ENCODE measurements around the gene COA4.

The COA4 gene

DNA sequence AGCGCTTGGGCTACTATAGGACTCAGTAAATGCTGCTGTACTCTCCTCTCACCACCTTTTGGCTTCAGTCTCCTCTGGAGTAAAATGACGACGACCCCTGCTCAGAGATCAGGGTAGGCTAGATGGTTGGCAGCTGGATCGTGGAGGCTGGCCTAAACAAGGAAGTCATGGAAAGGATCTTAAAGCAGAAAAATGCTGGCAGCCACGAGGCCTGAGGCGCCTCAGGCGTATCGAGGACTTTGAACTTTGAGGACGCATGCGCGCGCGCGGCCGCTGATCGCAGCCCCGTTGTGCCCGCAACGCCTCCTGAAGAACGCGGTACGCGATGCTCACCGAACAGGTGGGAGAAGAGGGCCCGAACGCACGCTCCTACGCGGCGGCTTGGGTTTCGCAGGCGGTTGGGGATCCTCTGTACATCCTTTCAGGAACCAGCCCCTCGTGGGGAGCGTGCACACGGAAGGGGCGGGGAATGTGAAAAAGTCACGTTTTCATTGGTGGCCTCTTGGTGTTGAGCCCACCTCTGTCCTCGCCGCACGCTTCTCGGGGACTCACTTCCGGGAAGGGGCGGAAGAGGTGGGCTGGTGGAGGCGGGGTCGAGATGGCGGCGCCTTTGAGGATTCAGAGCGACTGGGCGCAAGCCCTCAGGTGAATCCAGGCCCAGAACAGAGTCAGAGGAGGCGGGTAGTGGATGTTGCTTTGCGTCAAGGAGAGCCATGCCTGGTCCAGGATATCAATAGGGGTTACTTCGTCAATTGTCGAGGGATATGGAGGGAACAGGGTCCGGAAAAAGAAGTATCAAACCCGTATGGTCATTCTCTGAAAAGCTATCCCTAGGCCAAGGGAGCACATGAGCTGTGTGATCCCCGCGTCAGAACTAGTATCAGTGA is at the start of gene COA4, which contains the start of gene PAAF1:
Gene COA4, minus strand, starts transcription at position 423 of the 887 bp plus-strand sequence. CDS start 3,468 bp downstream, outside the sequence.
Gene PAAF1, plus strand, starts transcription at position 576 of the 887 bp plus-strand sequence. Its CDS starts 23 bp downstream, at position 599.
- Histone ChIP-seq H3K9ac (ENCODE audit: low read length in 2 of 2) (peak within 1 kb of the TSS; percentile 97 to 99), H3K27ac (ENCODE audit: low read length) (peak within 1 kb of the TSS; percentile 82), H3K27me3 (ENCODE audit: control insufficient read depth in 1 of 2, insufficient read depth in 2 of 2, low read length in 2 of 2) (no peaks in the 10 kb centered on the region), H3K9me3 (ENCODE audit: control insufficient read depth in 2 of 2, low read length in 2 of 2) (no peaks in the 10 kb centered on the region), H3K4me3 (ENCODE audit: low read length in 2 of 2) (peak within 1 kb of the TSS; percentile 78 to 99), H3K36me3 (ENCODE audit: control insufficient read depth in 2 of 2, insufficient read depth in 2 of 2, low read length in 2 of 2) (peaks cover 12 to 14% of the 10 kb centered on the region in 2 donors), H3K4me1 (ENCODE audit: control insufficient read depth, insufficient read depth, low read length) (peaks cover 20% of the 10 kb centered on the region)

- no peaks in the 10 kb centered on the region for H3K9me3 ChIP-seq (ENCODE audit: control insufficient read depth in 2 of 2, low read length in 2 of 2)
- no peaks in the 10 kb centered on the region for H3K27me3 ChIP-seq (ENCODE audit: control insufficient read depth in 1 of 2, insufficient read depth in 2 of 2, low read length in 2 of 2)
- no peak overlapping the region for H3K4me3 ChIP-seq (ENCODE audit: low read length in 2 of 2)
- no peak overlapping the region for H3K9ac ChIP-seq (ENCODE audit: low read length in 2 of 2)
- H3K4me1 ChIP-seq (ENCODE audit: control insufficient read depth, insufficient read depth, low read length) = no peaks in the 10 kb centered on the region
- peaks cover 26 to 29% of the 10 kb centered on the region in 2 donors for H3K36me3 ChIP-seq (ENCODE audit: control insufficient read depth in 2 of 2, insufficient read depth in 2 of 2, low read length in 2 of 2)
- H3K27ac ChIP-seq (ENCODE audit: low read length) = no peak overlapping the region
Observed at GRCh38 chr11:73921180-73921579, 44.5 kb upstream of the COA4 start.

DNA sequence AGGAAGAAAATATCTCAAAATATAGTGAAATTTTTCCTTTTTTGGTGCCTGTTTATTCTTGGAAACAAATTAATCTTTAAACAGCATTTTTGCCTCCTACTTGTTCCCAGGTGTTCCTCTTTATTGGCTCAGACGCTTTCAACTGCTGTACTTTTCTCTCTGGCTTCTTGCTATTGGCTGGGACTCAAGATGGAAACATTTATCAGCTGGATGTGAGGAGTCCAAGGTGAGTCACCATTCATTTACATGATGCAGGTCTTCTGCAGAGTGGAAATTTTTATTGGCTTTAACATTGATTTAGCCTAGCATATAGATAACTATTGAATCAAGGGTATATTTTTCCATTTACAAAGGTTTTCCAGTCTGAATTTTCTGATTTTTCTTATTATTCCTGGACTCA is 39.8 kb upstream of the COA4 start:
- no peaks in the 10 kb centered on the region for H3K4me1 ChIP-seq (ENCODE audit: control insufficient read depth, insufficient read depth, low read length)
- no peaks in the 10 kb centered on the region for H3K9me3 ChIP-seq (ENCODE audit: control insufficient read depth in 2 of 2, low read length in 2 of 2)
- no peak overlapping the region for H3K9ac ChIP-seq (ENCODE audit: low read length in 2 of 2)
- H3K27ac ChIP-seq (ENCODE audit: low read length) = no peak overlapping the region
- H3K4me3 ChIP-seq (ENCODE audit: low read length in 2 of 2) = no peak overlapping the region
- H3K36me3 ChIP-seq (ENCODE audit: control insufficient read depth in 2 of 2, insufficient read depth in 2 of 2, low read length in 2 of 2) = peaks cover 34 to 37% of the 10 kb centered on the region in 2 donors
- H3K27me3 ChIP-seq (ENCODE audit: control insufficient read depth in 1 of 2, insufficient read depth in 2 of 2, low read length in 2 of 2) = no peaks in the 10 kb centered on the region

DNA sequence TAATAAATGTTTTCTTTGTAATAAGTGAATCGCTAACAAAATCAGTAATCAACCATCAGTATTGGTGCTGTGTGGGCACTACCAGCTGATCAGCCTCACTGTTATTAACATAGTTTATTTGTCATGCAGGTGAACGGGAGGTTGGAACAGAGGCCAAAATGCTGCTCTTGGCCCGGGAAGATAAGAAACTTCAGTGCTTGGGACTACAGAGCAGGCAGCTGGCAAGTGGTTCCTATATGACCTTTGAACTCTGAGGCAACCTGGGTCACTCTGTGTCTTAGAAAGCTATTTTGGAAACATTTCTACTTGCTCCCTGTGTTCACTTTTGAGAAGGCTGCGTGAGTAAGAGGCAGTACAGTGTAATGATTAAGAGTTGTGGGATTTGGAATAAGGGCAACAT is 37.6 kb upstream of the COA4 start:
- Histone ChIP-seq H3K27ac (ENCODE audit: low read length) (no peak overlapping the region), H3K9me3 (ENCODE audit: control insufficient read depth in 2 of 2, low read length in 2 of 2) (no peaks in the 10 kb centered on the region), H3K9ac (ENCODE audit: low read length in 2 of 2) (no peak overlapping the region), H3K4me3 (ENCODE audit: low read length in 2 of 2) (no peak overlapping the region), H3K27me3 (ENCODE audit: control insufficient read depth in 1 of 2, insufficient read depth in 2 of 2, low read length in 2 of 2) (no peaks in the 10 kb centered on the region), H3K4me1 (ENCODE audit: control insufficient read depth, insufficient read depth, low read length) (no peaks in the 10 kb centered on the region), H3K36me3 (ENCODE audit: control insufficient read depth in 2 of 2, insufficient read depth in 2 of 2, low read length in 2 of 2) (peaks cover 31 to 37% of the 10 kb centered on the region in 2 donors)

DNA sequence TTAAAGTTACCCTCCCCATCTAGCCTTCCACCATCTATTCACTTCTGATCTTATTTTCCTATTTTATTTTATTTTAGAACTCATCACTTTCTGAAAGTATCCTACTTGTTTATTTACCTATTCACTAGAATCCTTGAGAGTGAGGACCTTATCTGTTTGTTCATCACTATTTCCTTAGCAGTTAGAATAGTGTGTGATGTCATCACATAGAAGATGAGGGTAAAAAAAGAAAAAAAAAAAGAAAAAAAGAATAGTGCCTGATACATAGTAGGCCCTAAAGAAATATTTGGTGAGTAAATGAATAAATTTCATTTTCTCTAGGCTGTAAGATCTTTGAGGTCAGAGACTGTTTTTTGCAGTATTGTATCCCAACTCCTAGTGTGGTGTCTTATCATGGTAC is 36.8 kb upstream of the COA4 start:
- peaks cover 26 to 34% of the 10 kb centered on the region in 2 donors for H3K36me3 ChIP-seq (ENCODE audit: control insufficient read depth in 2 of 2, insufficient read depth in 2 of 2, low read length in 2 of 2)
- H3K9ac ChIP-seq (ENCODE audit: low read length in 2 of 2) = no peak overlapping the region
- no peaks in the 10 kb centered on the region for H3K4me1 ChIP-seq (ENCODE audit: control insufficient read depth, insufficient read depth, low read length)
- no peaks in the 10 kb centered on the region for H3K27me3 ChIP-seq (ENCODE audit: control insufficient read depth in 1 of 2, insufficient read depth in 2 of 2, low read length in 2 of 2)
- no peak overlapping the region for H3K4me3 ChIP-seq (ENCODE audit: low read length in 2 of 2)
- no peak overlapping the region for H3K27ac ChIP-seq (ENCODE audit: low read length)
- no peaks in the 10 kb centered on the region for H3K9me3 ChIP-seq (ENCODE audit: control insufficient read depth in 2 of 2, low read length in 2 of 2)

- Histone ChIP-seq H3K27me3 (ENCODE audit: control insufficient read depth in 1 of 2, insufficient read depth in 2 of 2, low read length in 2 of 2) (no peaks in the 10 kb centered on the region), H3K4me1 (ENCODE audit: control insufficient read depth, insufficient read depth, low read length) (no peaks in the 10 kb centered on the region), H3K36me3 (ENCODE audit: control insufficient read depth in 2 of 2, insufficient read depth in 2 of 2, low read length in 2 of 2) (peaks cover 28 to 35% of the 10 kb centered on the region in 2 donors), H3K27ac (ENCODE audit: low read length) (no peak overlapping the region), H3K9ac (ENCODE audit: low read length in 2 of 2) (no peak overlapping the region), H3K4me3 (ENCODE audit: low read length in 2 of 2) (no peak overlapping the region), H3K9me3 (ENCODE audit: control insufficient read depth in 2 of 2, low read length in 2 of 2) (no peaks in the 10 kb centered on the region)
Observed at GRCh38 chr11:73912026-73912425, 35.4 kb upstream of the COA4 start.

GRCh38 chr11:73907191-73907590 is 30.5 kb upstream of the COA4 start:
- peaks cover 16 to 19% of the 10 kb centered on the region in 2 donors for H3K36me3 ChIP-seq (ENCODE audit: control insufficient read depth in 2 of 2, insufficient read depth in 2 of 2, low read length in 2 of 2)
- no peak overlapping the region for H3K9ac ChIP-seq (ENCODE audit: low read length in 2 of 2)
- no peak overlapping the region for H3K4me3 ChIP-seq (ENCODE audit: low read length in 2 of 2)
- H3K27me3 ChIP-seq (ENCODE audit: control insufficient read depth in 1 of 2, insufficient read depth in 2 of 2, low read length in 2 of 2) = no peaks in the 10 kb centered on the region
- H3K9me3 ChIP-seq (ENCODE audit: control insufficient read depth in 2 of 2, low read length in 2 of 2) = no peaks in the 10 kb centered on the region
- H3K4me1 ChIP-seq (ENCODE audit: control insufficient read depth, insufficient read depth, low read length) = no peaks in the 10 kb centered on the region
- no peak overlapping the region for H3K27ac ChIP-seq (ENCODE audit: low read length)

- no peak overlapping the region for H3K27ac ChIP-seq (ENCODE audit: low read length)
- H3K9me3 ChIP-seq (ENCODE audit: control insufficient read depth in 2 of 2, low read length in 2 of 2) = no peaks in the 10 kb centered on the region
- H3K4me3 ChIP-seq (ENCODE audit: low read length in 2 of 2) = no peak overlapping the region
- peaks cover 14% of the 10 kb centered on the region in 2 donors for H3K36me3 ChIP-seq (ENCODE audit: control insufficient read depth in 2 of 2, insufficient read depth in 2 of 2, low read length in 2 of 2)
- no peaks in the 10 kb centered on the region for H3K27me3 ChIP-seq (ENCODE audit: control insufficient read depth in 1 of 2, insufficient read depth in 2 of 2, low read length in 2 of 2)
- H3K9ac ChIP-seq (ENCODE audit: low read length in 2 of 2) = no peak overlapping the region
- H3K4me1 ChIP-seq (ENCODE audit: control insufficient read depth, insufficient read depth, low read length) = no peaks in the 10 kb centered on the region
Observed at GRCh38 chr11:73902303-73902702, 25.7 kb upstream of the COA4 start.

DNA sequence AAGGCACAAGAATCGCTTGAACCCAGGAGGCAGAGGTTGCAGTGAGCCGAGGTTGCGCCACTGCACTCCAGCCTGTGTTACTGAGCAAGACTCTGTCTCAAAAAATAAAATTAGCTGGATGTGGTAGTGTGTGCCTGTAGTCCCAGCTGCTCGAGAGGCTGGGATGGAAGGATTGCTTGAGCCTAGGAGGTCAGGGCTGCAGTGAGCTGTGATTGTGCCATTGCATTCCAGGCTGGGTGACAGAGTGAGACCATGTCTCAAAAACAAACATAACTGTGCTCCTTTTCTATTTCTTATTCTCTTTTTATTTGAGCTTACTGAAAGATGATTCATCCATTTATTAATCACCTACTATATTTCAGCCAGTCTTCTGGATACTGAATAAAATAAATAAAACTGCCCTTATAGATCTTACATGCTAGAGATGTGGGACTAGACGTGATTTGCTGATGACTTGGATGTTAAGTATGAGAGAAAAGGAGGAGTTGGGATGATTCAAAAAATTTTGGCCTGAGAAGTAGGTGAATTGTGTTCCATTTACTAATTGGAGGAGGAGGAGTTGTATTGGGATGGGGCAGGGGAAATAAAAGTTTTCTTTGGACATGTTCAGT is 18.2 kb upstream of the COA4 start:
- H3K9me3 ChIP-seq (ENCODE audit: control insufficient read depth in 2 of 2, low read length in 2 of 2) = no peaks in the 10 kb centered on the region
- no peaks in the 10 kb centered on the region for H3K27me3 ChIP-seq (ENCODE audit: control insufficient read depth in 1 of 2, insufficient read depth in 2 of 2, low read length in 2 of 2)
- no peak overlapping the region for H3K9ac ChIP-seq (ENCODE audit: low read length in 2 of 2)
- peaks cover 14 to 15% of the 10 kb centered on the region in 2 donors for H3K36me3 ChIP-seq (ENCODE audit: control insufficient read depth in 2 of 2, insufficient read depth in 2 of 2, low read length in 2 of 2)
- H3K4me3 ChIP-seq (ENCODE audit: low read length in 2 of 2) = no peak overlapping the region
- H3K4me1 ChIP-seq (ENCODE audit: control insufficient read depth, insufficient read depth, low read length) = no peaks in the 10 kb centered on the region
- H3K27ac ChIP-seq (ENCODE audit: low read length) = no peak overlapping the region

GRCh38 chr11:73893041-73893440 is 16.4 kb upstream of the COA4 start:
- H3K27ac ChIP-seq (ENCODE audit: low read length) = no peak overlapping the region
- peaks cover 9 to 17% of the 10 kb centered on the region in 2 donors for H3K36me3 ChIP-seq (ENCODE audit: control insufficient read depth in 2 of 2, insufficient read depth in 2 of 2, low read length in 2 of 2)

More at GRCh38 chr11:73893041-73893440, 16.4 kb upstream of the COA4 start:
- Histone ChIP-seq H3K9me3 (ENCODE audit: control insufficient read depth in 2 of 2, low read length in 2 of 2) (no peaks in the 10 kb centered on the region), H3K9ac (ENCODE audit: low read length in 2 of 2) (no peak overlapping the region), H3K4me3 (ENCODE audit: low read length in 2 of 2) (no peak overlapping the region), H3K27me3 (ENCODE audit: control insufficient read depth in 1 of 2, insufficient read depth in 2 of 2, low read length in 2 of 2) (no peaks in the 10 kb centered on the region), H3K4me1 (ENCODE audit: control insufficient read depth, insufficient read depth, low read length) (no peaks in the 10 kb centered on the region)

Measured in stomach smooth muscle (tissue), 2 donors.